Activated CD8-positive, alpha-beta memory T cell treated with anti-CD3 and anti-CD28 coated beads for 24 hours (primary cell): Measurements from ENCODE around the gene MATCAP1.

Source experiments
- DNase-seq: peaks from one replicate; pipeline ENCODE4 v3.0.0-alpha.2; 2020

The MATCAP1 gene

GRCh38 chr16:67155295-67156142, 28.2 kb downstream of the MATCAP1 start:
- DNase-seq, result peak; percentile 91

- DNase-seq, result no peak
Measured at GRCh38 chr16:67154578-67155294, 29.0 kb downstream of the MATCAP1 start.

- DNase-seq, result no peak
Measured at GRCh38 chr16:67151431-67152097, 32.2 kb downstream of the MATCAP1 start.

GRCh38 chr16:67150833-67151396, 32.8 kb downstream of the MATCAP1 start, which contains the start of gene B3GNT9:
TSS of gene B3GNT9 (minus strand) at chr16:67150998. CDS start at chr16:67150485, 513 bp downstream.
- peak; percentile 72 for DNase-seq

GRCh38 chr16:67150047-67150832, 33.5 kb downstream of the MATCAP1 start:
- peak; percentile 78 for DNase-seq

GRCh38 chr16:67149276-67150046, 34.3 kb downstream of the MATCAP1 start:
- DNase-seq, result no peak

GRCh38 chr16:67148656-67149275, 35.0 kb downstream of the MATCAP1 start:
- no peak for DNase-seq

GRCh38 chr16:67148221-67148620, 35.5 kb downstream of the MATCAP1 start:
- DNase-seq, result no peak

- DNase-seq, result no peak
Measured at GRCh38 chr16:67147437-67148140, 36.2 kb downstream of the MATCAP1 start.

GRCh38 chr16:67146523-67147357, 37.0 kb downstream of the MATCAP1 start:
- no peak for DNase-seq

GRCh38 chr16:67145746-67146145, 38.0 kb downstream of the MATCAP1 start:
- DNase-seq, result no peak

GRCh38 chr16:67144943-67145342, 38.8 kb downstream of the MATCAP1 start:
- DNase-seq, result no peak

GRCh38 chr16:67142342-67142741, 41.4 kb downstream of the MATCAP1 start:
- no peak for DNase-seq

- DNase-seq, result no peak
Measured at GRCh38 chr16:67141391-67141790, 42.4 kb downstream of the MATCAP1 start.

GRCh38 chr16:67137605-67138004, 46.2 kb downstream of the MATCAP1 start:
- DNase-seq, result no peak

GRCh38 chr16:67129422-67129821, 54.3 kb downstream of the MATCAP1 start:
- DNase-seq, result no peak

- no peak for DNase-seq
Measured at GRCh38 chr16:67128887-67129286, 54.9 kb downstream of the MATCAP1 start.

GRCh38 chr16:67128417-67128816, 55.3 kb downstream of the MATCAP1 start:
- no peak for DNase-seq
